GM21367 (cell line): Measurements from ENCODE around the gene ATP1A1.

ENCODE experiments used
- ATAC-seq: cut with Tn5 transposase; IDR thresholded peaks from one replicate; pipeline ENCODE4 v1.9.1; 2021; ENCODE audit not compliant: unreplicated experiment

Gene ATP1A1

DNA sequence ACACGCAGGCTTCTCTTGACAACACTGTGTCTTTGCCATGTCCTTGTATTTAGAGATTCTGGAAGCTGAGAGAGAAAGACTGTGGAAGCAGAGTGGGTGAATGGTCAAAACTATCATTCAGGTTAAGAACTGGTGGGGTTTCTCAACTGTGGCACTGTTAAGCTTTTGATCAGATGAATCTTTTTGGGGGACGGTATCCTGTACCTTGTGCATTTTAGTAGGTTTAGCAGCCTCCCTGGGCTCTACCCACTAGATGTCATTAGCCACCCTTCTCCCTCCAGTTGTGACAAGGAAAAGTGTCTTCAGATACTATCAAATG, 39.4 kb downstream of the ATP1A1 start:
- no peak for ATAC-seq

DNA sequence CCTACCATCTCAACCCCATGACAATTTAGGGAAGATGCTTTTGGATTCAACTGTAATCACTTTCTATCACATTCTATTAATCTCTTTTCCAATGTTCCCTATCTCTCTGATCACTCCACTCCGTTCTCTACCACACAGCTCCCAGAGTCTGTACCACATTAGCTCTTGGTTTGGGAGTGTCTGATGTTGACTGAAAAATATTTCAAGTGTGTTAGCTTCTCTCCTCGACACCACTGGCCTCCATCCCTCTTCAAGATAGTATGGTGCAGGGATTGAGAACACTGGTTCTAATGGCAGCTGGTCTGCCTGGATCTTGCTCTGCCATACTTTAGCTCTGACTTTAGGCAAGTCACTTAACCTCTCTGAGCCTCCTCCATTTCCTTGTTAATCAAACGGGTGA, 39.9 kb downstream of the ATP1A1 start:
- no peak for ATAC-seq

DNA sequence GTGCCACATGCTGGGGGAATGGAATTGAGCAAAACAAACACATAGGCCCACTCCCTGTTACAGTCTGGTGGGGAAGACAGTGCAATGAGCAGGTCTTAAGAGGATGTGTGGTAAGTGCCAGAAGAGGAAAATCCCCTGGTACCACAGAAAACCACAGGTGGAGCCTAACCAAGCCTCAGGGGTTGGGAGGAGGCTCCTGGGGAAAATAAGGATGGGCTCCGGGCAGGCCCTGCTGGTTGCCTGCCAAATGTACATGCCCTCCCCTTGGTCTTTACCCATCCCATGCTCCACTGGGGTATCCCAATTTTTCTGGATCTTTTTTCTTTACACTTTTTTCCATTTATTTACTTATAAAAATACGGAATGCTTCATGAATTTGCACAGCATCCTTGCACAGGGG, 40.4 kb downstream of the ATP1A1 start:
- ATAC-seq: no peak

DNA sequence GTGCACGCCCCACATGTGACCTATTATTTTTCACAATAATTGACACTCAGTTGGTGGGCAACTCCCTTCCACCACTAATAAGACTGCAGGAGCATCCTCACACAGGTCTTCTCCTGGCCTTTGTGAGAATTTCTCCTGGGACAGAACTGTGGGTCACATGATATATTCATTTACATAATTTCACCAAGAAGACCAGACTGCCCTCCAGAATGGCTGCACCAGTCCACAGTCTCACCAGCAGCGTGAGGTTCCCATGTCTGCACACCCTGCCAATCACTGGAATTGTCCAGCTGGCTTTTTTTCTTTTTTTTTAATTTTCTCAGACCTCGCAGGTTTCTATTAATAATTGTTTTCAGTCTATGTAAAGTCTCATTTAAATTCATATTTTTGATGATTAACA, 41.3 kb downstream of the ATP1A1 start:
- no peak for ATAC-seq

DNA sequence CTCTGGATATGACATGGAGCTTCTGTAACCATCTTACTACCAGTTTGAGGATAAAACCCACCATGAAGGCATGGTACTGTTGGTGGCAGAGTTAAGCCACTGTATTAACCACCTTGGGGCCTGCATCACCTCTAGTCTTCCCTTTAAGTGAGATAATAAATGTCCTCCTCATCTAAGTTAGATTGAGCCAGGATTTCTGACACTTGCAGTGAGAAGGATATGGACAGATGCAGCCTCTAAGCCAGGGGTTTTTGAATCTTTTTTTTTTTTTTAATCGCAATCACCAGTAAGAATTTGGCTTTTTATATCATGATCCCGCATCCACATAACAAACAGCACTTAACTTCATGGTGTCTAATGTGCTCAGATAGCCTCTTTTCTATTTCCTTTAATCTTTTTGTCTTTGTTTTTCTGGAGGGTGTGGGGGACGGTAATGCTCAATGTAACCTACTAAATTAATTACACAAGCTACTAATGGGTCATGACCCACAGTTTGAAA, 42.2 kb downstream of the ATP1A1 start:
- no peak for ATAC-seq

DNA sequence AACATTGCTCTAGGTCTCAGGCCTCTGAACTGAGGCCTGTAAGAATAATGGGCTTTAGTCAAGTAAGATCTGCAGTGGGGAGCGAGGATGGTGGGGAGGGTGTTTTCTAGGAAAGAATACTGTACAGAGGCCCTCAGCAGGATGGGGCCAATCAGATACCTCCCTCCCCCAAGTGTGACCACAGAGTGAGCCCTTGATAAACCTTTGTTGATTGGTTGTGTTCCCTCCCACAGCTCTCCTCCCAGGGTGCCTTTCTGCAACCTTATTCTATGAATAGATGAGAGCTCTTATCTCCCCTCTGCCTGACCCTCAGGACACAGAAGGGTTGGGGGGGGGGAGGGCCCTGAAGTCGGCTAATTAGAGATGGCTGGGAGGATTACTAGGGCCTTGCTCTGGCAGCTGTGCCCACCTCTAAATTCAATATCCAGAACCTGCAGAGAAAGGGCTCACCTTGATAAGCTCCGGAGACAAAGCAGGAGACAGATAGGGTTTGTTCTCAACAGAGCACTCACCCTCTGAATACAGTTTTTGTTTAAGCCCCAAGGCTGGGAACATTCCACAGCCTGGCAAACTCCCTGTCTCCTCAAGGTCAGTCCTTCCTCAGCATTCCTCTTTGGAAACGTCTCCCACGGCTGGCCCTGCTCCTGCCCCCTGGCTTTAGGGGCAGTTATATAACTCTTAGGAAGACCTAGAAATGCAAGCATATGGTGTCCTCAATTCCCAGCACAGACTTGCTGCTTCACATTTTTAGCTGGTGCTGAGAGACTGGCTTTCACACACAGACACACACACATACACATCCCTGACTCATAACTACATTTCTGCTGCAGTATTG, 42.9 kb downstream of the ATP1A1 start:
- ATAC-seq: no peak

DNA sequence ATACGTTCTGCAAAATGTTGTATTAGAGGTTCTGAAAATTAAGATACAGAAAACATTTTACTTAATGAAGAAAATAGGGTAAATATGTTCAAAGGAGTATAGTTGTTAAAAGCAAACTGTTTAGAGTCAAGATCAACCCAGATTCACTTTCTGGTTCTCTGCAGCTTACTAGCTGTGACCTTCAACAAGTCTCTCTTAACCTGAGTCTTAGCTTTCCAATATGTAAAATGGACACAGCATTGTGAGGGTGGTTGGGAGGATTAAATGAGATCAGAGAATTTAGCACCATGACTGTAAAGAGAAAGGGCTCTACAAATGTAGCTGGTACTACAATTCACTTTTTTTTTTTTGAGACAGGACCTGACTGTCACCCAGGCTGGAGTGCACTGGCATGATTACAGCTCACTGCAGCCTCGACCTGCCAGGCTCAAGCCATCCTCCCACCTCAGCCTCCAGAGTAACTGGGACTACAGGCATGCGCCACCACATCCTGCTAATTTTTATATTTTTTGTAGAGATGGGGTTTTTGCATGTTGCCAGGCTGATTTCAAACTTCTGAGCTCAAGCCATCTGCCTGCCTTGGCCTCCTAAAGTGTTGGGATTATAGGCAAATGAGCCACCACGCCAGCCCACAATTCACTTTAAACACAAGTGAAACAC, 43.9 kb downstream of the ATP1A1 start:
- no peak for ATAC-seq

DNA sequence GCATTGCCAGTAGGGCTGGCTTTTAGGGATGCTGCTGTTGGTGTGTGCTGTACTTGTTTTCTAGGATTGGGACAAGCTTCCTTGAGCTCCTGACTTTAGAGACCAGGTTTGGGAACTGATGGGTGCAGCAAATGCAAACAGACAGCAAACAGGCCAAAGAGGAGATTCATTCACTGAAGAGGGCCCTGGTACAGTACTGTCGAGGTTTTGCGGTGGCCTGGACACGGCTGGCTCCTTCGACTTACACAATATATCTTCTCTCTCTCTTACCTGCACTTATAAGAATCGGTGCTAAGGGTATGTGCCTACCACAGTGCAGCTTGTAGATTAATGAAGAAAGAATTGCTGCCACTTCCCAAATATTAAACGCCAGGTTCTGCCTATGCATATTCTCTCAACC, 44.6 kb downstream of the ATP1A1 start:
- ATAC-seq: no peak

DNA sequence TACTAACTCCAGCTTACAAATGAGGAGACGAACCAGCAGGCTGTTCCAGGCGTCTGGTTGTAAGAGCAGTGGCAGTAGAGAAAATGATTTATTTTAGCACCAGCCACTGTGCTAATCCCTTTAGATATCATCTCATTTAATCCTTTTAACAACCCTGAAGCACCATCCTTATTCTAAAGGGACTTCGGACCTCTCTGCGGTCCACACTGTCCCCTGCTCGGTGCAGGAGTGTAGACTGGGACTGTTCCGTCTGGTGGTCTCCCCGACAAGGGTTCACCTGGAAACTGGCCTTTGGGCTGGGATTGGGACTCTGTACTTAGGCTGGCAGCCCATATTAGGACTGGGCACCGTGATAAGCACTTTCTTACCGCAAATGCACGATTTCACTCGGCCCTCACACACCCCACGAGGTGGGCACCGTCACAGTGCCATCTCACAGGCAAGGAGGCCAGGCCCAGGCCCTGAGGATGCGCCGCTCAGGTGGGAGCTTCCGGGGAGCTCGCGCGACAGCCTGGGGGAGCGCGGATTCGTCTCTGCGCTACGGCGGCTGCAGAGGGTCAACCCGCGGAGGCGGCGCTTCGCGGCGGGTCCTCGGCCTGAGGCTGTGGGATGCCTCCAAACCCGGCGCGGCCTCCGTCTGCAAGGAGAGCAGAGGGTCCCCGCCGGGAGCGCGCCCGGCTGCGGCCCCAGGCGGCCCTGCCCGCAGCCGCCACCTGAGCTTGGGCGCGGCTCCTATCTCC, 45.2 kb downstream of the ATP1A1 start:
- peak; percentile 78 for ATAC-seq

DNA sequence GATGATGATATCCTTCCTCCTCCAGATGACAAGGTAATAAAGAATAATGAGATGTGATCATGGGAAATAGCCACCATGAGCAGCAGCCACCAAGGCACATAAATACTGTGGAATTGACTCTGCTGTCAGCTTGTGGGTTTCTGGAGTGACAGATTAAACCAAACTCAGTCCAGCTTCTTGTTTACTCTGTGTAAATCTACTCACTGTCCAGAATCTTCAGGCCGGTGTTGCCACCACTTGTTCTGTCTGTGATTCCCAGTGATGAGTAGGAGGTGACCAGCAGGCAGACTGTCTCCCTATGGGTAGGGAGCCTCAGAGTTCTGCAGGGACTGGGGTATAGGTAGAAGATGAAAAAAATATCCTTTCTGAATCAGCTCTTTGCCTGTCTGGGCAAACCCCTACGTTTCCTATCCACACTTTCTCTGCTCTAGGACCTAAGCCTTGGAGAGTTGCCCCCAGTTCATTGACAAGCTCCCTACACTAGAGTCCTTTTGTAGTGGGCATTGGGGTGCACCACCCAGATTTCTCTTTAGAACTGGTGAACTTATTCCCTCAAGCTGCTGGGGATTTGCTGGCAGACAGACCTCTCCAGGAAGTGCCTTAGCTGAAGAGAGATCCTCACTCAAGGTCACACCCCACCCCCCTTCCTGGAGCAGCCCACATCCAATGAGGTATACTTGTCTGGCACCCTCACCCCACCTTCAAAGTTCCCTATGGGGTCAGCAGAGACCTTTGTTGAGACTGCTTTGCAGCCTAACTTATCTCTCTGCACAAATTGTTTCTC, 47.6 kb downstream of the ATP1A1 start:
- ATAC-seq: no peak

DNA sequence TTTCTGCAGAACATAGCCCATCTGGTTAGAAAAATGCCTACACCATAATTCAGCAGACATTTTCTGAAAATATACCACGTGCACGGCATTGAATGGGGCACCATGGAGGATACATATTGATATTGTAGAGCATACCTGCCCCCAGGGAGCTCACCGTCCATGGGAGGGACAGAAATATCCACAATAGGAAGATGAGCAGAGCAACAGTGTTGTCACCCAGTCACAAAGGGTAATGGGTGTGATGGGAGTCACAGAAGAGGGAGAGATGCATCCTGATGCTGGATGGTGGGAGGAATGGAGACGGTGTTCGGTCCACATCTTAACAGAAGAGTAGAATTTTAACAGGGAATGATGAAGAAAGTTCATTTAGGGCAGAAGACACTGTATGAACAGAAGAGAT, 51.4 kb downstream of the ATP1A1 start:
- ATAC-seq: no peak

DNA sequence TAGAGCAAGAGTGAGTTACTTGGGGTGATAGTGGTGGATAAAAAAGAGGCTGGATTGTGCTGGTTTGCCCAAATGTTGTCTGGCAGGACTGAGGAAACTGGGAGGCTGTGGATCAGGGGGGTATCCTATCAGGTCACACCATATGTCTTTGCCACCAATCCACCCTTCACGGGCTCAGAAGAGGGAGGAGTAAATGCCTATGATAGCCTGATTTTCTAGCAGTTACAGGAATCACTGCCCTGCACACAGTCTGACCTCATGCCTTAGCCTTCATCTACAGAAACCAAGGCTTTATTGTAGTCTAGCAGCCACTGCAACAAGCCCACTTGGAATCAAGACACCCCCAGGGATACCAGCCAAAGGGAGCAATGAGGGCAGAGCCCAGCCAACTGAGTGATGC, 51.8 kb downstream of the ATP1A1 start:
- no peak for ATAC-seq

DNA sequence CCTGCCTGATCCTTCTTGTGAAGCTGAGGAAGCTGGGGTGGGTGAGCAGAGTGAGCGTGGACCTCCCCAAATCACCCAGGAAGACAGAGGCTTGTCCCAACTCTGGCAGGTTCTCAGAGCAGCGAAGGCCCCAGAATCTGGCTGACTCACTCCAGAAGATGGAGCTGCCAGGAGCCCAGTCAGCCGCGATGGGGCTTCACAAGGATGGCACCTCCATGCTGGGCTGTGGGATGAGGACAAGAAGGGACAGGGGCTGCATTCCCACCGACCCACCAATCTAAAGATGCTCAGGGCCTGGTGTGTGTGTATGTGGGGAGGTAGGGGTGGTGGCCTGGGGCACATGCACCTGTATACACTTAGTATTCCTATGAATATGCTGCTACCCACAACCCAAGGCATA, 52.9 kb downstream of the ATP1A1 start:
- no peak for ATAC-seq

DNA sequence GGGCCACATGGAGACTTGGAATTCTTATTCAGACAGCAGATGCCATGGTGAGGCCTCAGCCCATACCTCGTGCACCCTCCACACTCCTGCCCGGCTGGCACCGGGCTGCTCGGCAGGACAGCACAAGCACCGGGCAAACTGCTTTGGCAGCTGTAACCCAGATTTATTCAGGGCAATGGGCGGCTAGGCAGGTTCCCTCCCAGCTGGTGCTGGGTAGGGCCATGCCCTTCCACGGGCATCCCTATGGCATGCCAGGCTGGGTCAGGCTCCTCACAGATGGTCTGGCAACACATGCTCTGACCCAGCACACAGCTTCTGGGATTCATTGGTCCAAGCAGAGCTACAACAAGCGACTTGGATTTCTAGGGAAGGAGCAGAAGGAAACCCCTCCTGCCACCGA, 53.4 kb downstream of the ATP1A1 start:
- no peak for ATAC-seq

DNA sequence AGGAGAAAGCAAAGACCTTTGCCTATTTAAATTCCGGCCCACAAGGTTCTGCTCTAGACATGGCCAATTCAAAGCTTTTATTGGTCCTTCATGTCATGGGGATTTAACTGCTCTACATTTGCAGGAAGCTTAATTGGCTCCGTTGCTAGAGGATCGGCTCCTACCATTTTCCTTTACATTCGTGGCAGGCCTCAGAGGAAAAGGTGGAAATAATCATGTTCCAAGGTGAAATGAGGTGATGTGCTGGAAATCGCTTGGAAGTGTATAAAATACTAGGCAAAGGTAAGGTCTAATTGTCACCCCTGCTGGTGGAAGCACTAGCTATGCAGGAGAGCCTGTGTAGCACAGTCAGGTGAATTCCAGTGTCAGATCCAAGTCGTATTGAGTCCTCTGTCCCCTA, 55.5 kb downstream of the ATP1A1 start:
- no peak for ATAC-seq

DNA sequence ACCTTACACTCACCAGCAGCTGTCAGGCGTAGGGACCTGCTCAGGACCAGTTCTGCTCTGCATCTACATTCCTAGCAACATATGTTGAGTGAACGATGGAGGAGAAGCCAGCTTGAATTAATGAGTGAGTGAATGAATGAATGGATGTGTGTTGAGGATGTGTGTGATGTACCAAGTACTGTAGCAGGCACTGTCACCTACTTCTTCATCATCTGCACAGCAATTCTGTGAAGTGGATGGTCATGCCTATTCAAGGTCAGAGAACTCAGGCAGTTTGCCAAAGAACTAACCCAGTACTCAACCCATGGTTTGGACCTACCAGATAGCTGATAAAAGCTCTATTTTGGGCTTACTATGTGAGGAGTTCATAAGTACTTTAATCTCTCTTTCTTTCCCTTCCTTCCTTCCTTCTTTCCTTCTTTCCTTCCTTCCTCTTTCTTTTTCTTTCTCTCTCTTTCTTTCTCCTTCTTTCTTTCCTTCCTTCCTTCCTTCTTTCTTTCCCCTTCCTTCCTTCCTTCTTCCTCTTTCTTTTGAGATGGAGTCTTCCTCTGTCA, 56.9 kb downstream of the ATP1A1 start:
- ATAC-seq: no peak

DNA sequence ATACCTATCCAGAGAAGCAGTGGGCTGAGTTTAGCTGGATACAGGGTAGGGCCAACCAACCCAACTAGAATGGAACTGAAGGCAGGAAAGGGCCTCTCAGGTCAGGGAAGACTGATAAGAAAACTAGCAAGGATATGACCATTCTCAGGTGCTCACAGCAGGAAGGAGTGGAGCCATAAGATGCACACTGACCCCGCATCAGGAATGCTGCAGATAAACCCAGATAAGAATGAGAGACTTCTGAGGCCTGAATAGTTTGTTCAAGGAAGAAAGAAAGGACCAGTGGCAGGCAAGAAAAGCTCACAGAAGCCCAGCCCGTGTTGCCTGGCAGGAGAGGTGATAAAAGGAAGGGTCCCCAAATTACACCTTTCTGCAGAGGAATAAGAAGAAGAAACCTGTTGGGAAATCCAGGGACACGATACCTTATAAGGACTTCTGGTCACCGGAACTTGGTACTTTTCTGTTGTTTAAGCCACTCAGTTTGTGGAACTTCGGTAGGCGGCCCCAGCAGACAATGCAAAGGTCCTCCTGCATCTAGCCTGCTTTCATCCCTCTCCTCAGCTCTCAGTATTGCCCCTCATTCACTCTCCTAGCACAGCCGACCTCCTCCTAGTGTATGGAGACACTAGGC, 58.9 kb downstream of the ATP1A1 start:
- ATAC-seq: no peak

DNA sequence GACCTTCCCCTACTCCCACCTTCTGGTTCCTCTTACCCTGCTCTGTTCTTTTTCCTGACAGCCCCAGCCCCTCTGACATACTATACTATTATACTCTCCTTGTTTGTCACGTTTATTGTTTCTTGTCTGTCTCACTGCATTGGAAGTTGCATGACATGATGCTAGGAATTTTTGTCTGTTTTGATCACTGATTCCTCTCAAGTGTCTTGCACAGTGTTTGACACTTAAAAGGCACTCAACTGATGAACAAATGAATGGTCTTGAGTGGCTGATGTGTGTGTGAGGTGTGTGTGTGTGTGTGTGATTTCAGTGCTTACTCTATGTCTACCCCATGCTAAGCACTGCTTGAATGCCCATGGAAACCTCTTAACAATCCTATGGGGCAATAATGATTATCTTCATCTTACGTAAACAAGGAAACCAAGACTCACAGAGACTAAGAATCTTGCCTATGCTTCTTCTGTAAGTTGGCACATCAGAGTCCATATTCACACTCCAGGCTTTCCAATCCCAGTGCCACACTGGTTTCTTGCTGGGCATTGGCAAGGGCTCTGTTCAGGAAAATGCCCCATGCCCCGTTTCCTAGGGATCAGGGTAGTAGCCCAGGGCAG, 59.7 kb downstream of the ATP1A1 start:
- ATAC-seq: no peak

DNA sequence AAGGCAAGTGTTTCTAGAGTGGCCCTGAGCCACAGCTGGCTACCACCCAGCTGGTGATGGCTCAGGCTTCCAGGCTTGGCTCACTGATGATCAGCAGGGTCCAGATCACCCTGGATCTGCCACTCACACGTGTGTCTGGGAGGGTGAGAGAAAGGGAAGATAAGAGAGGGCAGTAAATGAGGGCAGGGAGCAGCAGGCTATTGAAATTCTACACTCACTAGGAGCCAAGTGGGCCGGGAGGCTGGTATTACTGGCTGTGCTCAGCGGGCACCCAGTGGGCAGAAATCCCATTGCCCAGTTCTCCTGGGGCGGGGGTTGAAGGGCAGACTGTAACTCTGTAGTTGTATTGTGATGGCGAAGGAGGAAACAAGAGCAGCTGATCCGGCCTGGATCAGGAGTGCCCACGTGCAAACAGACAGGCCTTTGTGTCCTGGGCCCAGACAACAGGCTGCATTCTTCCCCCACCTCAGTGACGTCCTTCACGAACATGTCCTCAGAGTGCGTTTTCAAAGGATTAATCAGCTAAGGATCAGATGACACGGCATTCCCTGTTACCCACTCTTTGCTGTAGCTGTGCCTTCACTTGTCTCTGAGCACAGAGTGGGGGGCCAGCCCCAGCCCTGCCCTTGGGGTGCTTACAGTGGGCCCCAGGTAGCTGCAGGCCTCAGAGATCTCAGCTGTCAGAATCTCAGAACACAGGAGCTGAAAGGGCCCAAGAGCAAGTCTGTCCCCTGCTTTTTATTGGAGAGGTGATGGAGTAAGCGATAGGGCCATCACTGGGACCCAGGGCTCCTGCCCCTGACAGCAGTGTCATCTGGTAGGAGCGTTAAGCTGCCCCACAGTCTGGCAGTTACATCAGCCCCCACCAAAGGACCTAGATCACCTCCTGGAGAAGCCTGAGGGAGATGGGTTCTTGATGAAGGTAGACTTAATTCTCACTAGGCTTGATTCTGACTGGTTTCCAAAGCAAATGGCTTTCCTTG, 60.5 kb downstream of the ATP1A1 start:
- no peak for ATAC-seq
